Measurements from ENCODE around the gene DNAJC30. TPM values are rescaled to one million over a fixed set of nuclear protein-coding genes. Genes with fewer than 3 reads are reported as not detected.
"Not testable (repeated sequence)": the region's sequence is repeated elsewhere in the genome, so short reads cannot be mapped to it uniquely, and the experiment has no call there.

The DNAJC30 gene
- total and polyA plus RNA-seq, 10 of the 15 experiments (the other 5 are each of a cell fraction or from before 2014, with no cell fraction given), result 2.1 to 19.0 (median 7.9) TPM

GRCh38 chr7:73663033-73663432 is 20.2 kb downstream of the DNAJC30 start (continued):
- TF ChIP-seq, protein P1, sequence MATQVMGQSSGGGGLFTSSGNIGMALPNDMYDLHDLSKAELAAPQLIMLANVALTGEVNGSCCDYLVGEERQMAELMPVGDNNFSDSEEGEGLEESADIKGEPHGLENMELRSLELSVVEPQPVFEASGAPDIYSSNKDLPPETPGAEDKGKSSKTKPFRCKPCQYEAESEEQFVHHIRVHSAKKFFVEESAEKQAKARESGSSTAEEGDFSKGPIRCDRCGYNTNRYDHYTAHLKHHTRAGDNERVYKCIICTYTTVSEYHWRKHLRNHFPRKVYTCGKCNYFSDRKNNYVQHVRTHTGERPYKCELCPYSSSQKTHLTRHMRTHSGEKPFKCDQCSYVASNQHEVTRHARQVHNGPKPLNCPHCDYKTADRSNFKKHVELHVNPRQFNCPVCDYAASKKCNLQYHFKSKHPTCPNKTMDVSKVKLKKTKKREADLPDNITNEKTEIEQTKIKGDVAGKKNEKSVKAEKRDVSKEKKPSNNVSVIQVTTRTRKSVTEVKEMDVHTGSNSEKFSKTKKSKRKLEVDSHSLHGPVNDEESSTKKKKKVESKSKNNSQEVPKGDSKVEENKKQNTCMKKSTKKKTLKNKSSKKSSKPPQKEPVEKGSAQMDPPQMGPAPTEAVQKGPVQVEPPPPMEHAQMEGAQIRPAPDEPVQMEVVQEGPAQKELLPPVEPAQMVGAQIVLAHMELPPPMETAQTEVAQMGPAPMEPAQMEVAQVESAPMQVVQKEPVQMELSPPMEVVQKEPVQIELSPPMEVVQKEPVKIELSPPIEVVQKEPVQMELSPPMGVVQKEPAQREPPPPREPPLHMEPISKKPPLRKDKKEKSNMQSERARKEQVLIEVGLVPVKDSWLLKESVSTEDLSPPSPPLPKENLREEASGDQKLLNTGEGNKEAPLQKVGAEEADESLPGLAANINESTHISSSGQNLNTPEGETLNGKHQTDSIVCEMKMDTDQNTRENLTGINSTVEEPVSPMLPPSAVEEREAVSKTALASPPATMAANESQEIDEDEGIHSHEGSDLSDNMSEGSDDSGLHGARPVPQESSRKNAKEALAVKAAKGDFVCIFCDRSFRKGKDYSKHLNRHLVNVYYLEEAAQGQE (IDR thresholded peaks at IDR 0.05; ENCODE audit: low read depth, low read length), result no peak
- TF ChIP-seq MYB (IDR thresholded peaks at IDR 0.05; ENCODE audit: borderline replicate concordance, low read depth, low read length) (no peak), BHLHE40 (IDR thresholded peaks at IDR 0.05; ENCODE audit: borderline replicate concordance in 1 of 2, low read depth in 2 of 2, low read length in 1 of 2) (no peak), E4F1 (IDR thresholded peaks at IDR 0.05; ENCODE audit: borderline replicate concordance, partially characterized antibody) (no peak), FOXM1 (IDR thresholded peaks at IDR 0.05; ENCODE audit: low read depth, low read length) (no peak), TARDBP (IDR thresholded peaks at IDR 0.05; ENCODE audit: borderline replicate concordance) (no peak), JUNB (IDR thresholded peaks at IDR 0.05) (no peak), PRDM15 (CRISPR knock-in tag; IDR thresholded peaks at IDR 0.05) (no peak), MXI1 (IDR thresholded peaks at IDR 0.05; ENCODE audit: low read depth, low read length) (no peak)
- TF ChIP-seq, protein P2, sequence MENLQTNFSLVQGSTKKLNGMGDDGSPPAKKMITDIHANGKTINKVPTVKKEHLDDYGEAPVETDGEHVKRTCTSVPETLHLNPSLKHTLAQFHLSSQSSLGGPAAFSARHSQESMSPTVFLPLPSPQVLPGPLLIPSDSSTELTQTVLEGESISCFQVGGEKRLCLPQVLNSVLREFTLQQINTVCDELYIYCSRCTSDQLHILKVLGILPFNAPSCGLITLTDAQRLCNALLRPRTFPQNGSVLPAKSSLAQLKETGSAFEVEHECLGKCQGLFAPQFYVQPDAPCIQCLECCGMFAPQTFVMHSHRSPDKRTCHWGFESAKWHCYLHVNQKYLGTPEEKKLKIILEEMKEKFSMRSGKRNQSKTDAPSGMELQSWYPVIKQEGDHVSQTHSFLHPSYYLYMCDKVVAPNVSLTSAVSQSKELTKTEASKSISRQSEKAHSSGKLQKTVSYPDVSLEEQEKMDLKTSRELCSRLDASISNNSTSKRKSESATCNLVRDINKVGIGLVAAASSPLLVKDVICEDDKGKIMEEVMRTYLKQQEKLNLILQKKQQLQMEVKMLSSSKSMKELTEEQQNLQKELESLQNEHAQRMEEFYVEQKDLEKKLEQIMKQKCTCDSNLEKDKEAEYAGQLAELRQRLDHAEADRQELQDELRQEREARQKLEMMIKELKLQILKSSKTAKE (IDR thresholded peaks at IDR 0.05; ENCODE audit: low read depth, poor library complexity, severe bottlenecking), result no peak

- H4K20me1 ChIP-seq (ENCODE audit: control insufficient read depth, insufficient read depth); H3K27ac ChIP-seq (ENCODE audit: control insufficient read depth, insufficient read depth); DNase-seq (ENCODE audit: low read depth, low spot score); intact Hi-C loops (cut with micrococcal nuclease; ENCODE audit: unreplicated experiment); SMC1A ChIA-PET (ENCODE audit: uncharacterized antibody, unreplicated experiment); H3K9me3 ChIP-seq (replicated peaks; ENCODE audit: control insufficient read depth, insufficient read depth, low read length); RAD21 ChIA-PET (ENCODE audit: unreplicated experiment); BruUV-seq (replicated peaks); POLR2A ChIA-PET; H2AFZ ChIP-seq (ENCODE audit: control insufficient read depth, low read depth, low read length); H3K36me3 ChIP-seq (ENCODE audit: control insufficient read depth in 2 of 2, insufficient read depth in 2 of 2, low read length in 1 of 2); in situ Hi-C loops (cut with MboI); H3K79me2 ChIP-seq (ENCODE audit: control insufficient read depth, insufficient read depth, low read length); FAIRE-seq; H3K4me2 ChIP-seq (ENCODE audit: control insufficient read depth, insufficient read depth); H3K4me3 ChIP-seq; ATAC-seq; H3K27me3 ChIP-seq (replicated peaks in 1 of 2; ENCODE audit: control insufficient read depth in 2 of 2, insufficient read depth in 2 of 2, low read length in 1 of 2); H3K4me1 ChIP-seq (ENCODE audit: control insufficient read depth, insufficient read depth, low read length); H3K9ac ChIP-seq (ENCODE audit: control insufficient read depth, insufficient read depth, low read length); CTCF ChIA-PET: not testable (repeated sequence)
- 50% methylated on average over 4 of the region's 4 CpGs for WGBS (ENCODE audit: insufficient coverage, insufficient replicate concordance, low lambda C conversion rate, missing lambda C conversion rate)
Measured at GRCh38 chr7:73660594-73660993, 22.7 kb downstream of the DNAJC30 start.
